H9 (cell line): Measurements from ENCODE around the gene CHST15. TPM values are rescaled to one million over a fixed set of nuclear protein-coding genes. Genes with fewer than 3 reads are reported as not detected.

Experiments
- DNase-seq: peaks from one replicate; pipeline ENCODE4 v3.0.0-alpha.2; 2017
- H2AFZ ChIP-seq: one replicate; pipeline ENCODE4 v1.6.1; 2013; ENCODE audit warnings: mild to moderate bottlenecking, low read length, control low read depth, moderate library complexity
- H2AK5ac ChIP-seq: 2 replicates; pipeline ENCODE4 v1.6.1; 2013; ENCODE audit warnings: low read length, control low read depth, mixed read lengths; ENCODE audit not compliant: insufficient read length
- H2BK120ac ChIP-seq: one replicate; pipeline ENCODE4 v1.6.1; 2013; ENCODE audit warnings: low read depth, mild to moderate bottlenecking, low read length, control low read depth, inconsistent platforms; ENCODE audit not compliant: poor library complexity, severe bottlenecking
- H2BK12ac ChIP-seq: 2 replicates; pipeline ENCODE4 v1.6.1; 2013; ENCODE audit warnings: low read length, control low read depth, mixed read lengths, low read depth; ENCODE audit not compliant: insufficient read length
- H2BK15ac ChIP-seq: 2 replicates; pipeline ENCODE4 v1.6.1; 2013; ENCODE audit warnings: low read depth, low read length, control low read depth
- H2BK20ac ChIP-seq: one replicate; pipeline ENCODE4 v1.6.1; 2013; ENCODE audit warnings: low read depth, mild to moderate bottlenecking, low read length, control low read depth, inconsistent platforms; ENCODE audit not compliant: poor library complexity, severe bottlenecking
- H2BK5ac ChIP-seq: 2 replicates; pipeline ENCODE4 v1.6.1; 2013; ENCODE audit warnings: low read length, control low read depth, mixed read lengths; ENCODE audit not compliant: insufficient read length
- H3K14ac ChIP-seq: 2 replicates; pipeline ENCODE4 v1.6.1; 2013; ENCODE audit warnings: low read length, control low read depth; ENCODE audit not compliant: insufficient read depth
- H3K18ac ChIP-seq: 2 replicates; pipeline ENCODE4 v1.6.1; 2013; ENCODE audit warnings: low read depth, mild to moderate bottlenecking, mixed read lengths, low read length, control low read depth; ENCODE audit not compliant: insufficient read length
- H3K23ac ChIP-seq: 2 replicates; pipeline ENCODE4 v1.6.1; 2013; ENCODE audit warnings: low read length, control low read depth, mixed read lengths, low read depth; ENCODE audit not compliant: insufficient read length
- H3K23me2 ChIP-seq: 2 replicates; pipeline ENCODE4 v1.6.1; 2013; ENCODE audit warnings: low read depth, mild to moderate bottlenecking, mixed read lengths, low read length, control low read depth; ENCODE audit not compliant: insufficient read length, poor library complexity, severe bottlenecking
- H3K27ac ChIP-seq: 2 replicates; pipeline ENCODE4 v1.5.1; 2013; ENCODE audit warnings: low read length, control low read depth, mixed read lengths, low read depth; ENCODE audit not compliant: insufficient read length
- H3K27me3 ChIP-seq: 2 replicates; pipeline ENCODE4 v1.6.1; 2013; ENCODE audit warnings: low read length, control low read depth, inconsistent platforms; ENCODE audit not compliant: insufficient read depth
- H3K4ac ChIP-seq: 2 replicates; pipeline ENCODE4 v1.6.1; 2013; ENCODE audit warnings: low read depth, mild to moderate bottlenecking, control low read depth, inconsistent platforms, low read length, moderate library complexity
- H3K4me1 ChIP-seq: 2 replicates; pipeline ENCODE4 v1.6.1; 2013; ENCODE audit warnings: low read length, control low read depth, inconsistent platforms; ENCODE audit not compliant: insufficient read depth
- H3K4me2 ChIP-seq: 2 replicates; pipeline ENCODE4 v1.6.1; 2013; ENCODE audit warnings: low read length, control low read depth, mixed read lengths; ENCODE audit not compliant: insufficient read length, insufficient read depth
- H3K56ac ChIP-seq: 2 replicates; pipeline ENCODE4 v1.6.1; 2013; ENCODE audit warnings: low read depth, mild to moderate bottlenecking, mixed read lengths, low read length, control low read depth; ENCODE audit not compliant: insufficient read length
- H3K79me1 ChIP-seq: 2 replicates; pipeline ENCODE4 v1.6.1; 2013; ENCODE audit warnings: low read depth, mild to moderate bottlenecking, moderate library complexity, low read length, control low read depth, inconsistent platforms; ENCODE audit not compliant: insufficient read depth, poor library complexity, severe bottlenecking
- H3K79me2 ChIP-seq: 2 replicates; pipeline ENCODE4 v1.6.1; 2013; ENCODE audit warnings: low read length, control low read depth, inconsistent platforms; ENCODE audit not compliant: insufficient read depth
- H3K9ac ChIP-seq: 2 replicates; pipeline ENCODE4 v1.6.1; 2013; ENCODE audit warnings: low read length, control low read depth, mixed read lengths; ENCODE audit not compliant: insufficient read length; ENCODE audit errors: extremely low read depth
- H3K9me3 ChIP-seq: one replicate; pipeline ENCODE4 v1.6.1; 2013; ENCODE audit warnings: low read depth, low read length, inconsistent platforms; ENCODE audit not compliant: control insufficient read depth
- H3T11ph ChIP-seq: one replicate; pipeline ENCODE4 v1.6.1; 2013; ENCODE audit warnings: mild to moderate bottlenecking, low read length, control low read depth, inconsistent platforms
- H4K20me1 ChIP-seq: one replicate; pipeline ENCODE4 v1.6.1; 2013; ENCODE audit not compliant: control insufficient read depth, insufficient read length, insufficient read depth
- H4K5ac ChIP-seq: 2 replicates; pipeline ENCODE4 v1.6.1; 2013; ENCODE audit warnings: low read depth, mild to moderate bottlenecking, mixed read lengths, low read length, control low read depth; ENCODE audit not compliant: insufficient read length
- H4K8ac ChIP-seq: replicated peaks from 2 replicates; pipeline ENCODE4 v1.6.1; 2013; ENCODE audit warnings: low read length, control low read depth, mixed read lengths, low read depth; ENCODE audit not compliant: insufficient read length
- H4K91ac ChIP-seq: 2 replicates; pipeline ENCODE4 v1.6.1; 2013; ENCODE audit warnings: low read depth, mild to moderate bottlenecking, moderate library complexity, mixed read lengths, low read length, control low read depth; ENCODE audit not compliant: insufficient read length
- H3K27ac Mint-ChIP-seq, 3 experiments: 2 replicates in 2 of 3; 3 replicates in 1 of 3; pipeline ENCODE4 v1.8.0; 2020 to 2021; ENCODE audit warnings: mixed read lengths in 3 of 3, mild to moderate bottlenecking in 1 of 3, moderate library complexity in 1 of 3
- H3K27me3 Mint-ChIP-seq: 2 replicates; pipeline ENCODE4 v1.8.0; 2021; ENCODE audit warnings: low read depth, mild to moderate bottlenecking, moderate library complexity, mixed read lengths
- H3K36me3 Mint-ChIP-seq, 3 experiments: 2 replicates in 2 of 3; 3 replicates in 1 of 3; pipeline ENCODE4 v1.8.0; 2020 to 2021; ENCODE audit warnings: low read depth in 3 of 3, mixed read lengths in 3 of 3; ENCODE audit not compliant: insufficient read depth in 1 of 3
- H3K4me1 Mint-ChIP-seq, 2 experiments: 2 replicates each; pipeline ENCODE4 v1.8.0; 2020; ENCODE audit warnings: mixed read lengths in 2 of 2
- H3K4me3 Mint-ChIP-seq, 2 experiments: 2 replicates in 1 of 2; 3 replicates in 1 of 2; pipeline ENCODE4 v1.8.0; 2020 to 2021; ENCODE audit warnings: mild to moderate bottlenecking in 2 of 2, mixed read lengths in 2 of 2, moderate library complexity in 1 of 2
- H3K9me3 Mint-ChIP-seq, 2 experiments: 2 replicates in 1 of 2; 3 replicates in 1 of 2; pipeline ENCODE4 v1.8.0; 2020; ENCODE audit warnings: mild to moderate bottlenecking in 2 of 2, mixed read lengths in 2 of 2, moderate library complexity in 1 of 2
- CTCF ChIP-seq: fragments of 200-600 bp; sonication (generic); conservative IDR thresholded peaks from 3 replicates; pipeline ENCODE4 v1.8.0; 2021; ENCODE audit warnings: antibody characterized with exemption, mild to moderate bottlenecking
- WGBS: extraction: QIAGEN DNeasy Blood & Tissue Kit; methylation state at CpG from one replicate; pipeline ENCODE4 v1.1.7; 2013; ENCODE audit warnings: missing lambda C conversion rate, low lambda C conversion rate, mixed read lengths; ENCODE audit not compliant: insufficient read length; ENCODE audit errors: extremely low coverage; 5-methylcytosine and 5-hydroxymethylcytosine counted together
- total RNA-seq: library from RNA; stranded (reverse); gene quantifications from 2 replicates; pipeline ENCODE4 v1.2.1, GENCODE V29; 2021

Gene CHST15
- total RNA-seq, 1 experiment from 2014 or later = 8.7 TPM

DNA sequence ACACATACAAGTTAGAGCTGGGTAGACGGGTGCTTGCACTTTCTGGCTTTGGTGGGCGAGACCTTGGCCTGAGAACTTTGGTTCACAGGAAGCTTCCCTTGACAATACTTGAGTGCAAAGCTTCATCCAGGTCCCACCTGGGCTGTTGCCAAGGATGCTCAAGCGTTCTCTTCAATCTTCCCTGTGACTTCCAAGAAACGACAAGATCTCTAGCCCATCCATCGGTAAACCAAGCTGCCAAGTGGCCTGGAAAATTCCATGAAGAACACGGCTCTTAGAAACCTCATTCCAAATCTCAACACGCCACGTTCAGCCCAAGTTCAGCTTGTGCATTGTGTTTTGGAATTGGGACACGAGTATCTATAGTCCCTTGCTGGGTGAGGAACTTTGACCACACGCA lies 84.7 kb downstream of the CHST15 start:
- TF ChIP-seq CTCF = no peak
- Histone ChIP-seq H3K27ac (no peak overlapping the region), H4K91ac (no peak overlapping the region), H3K4me1 (no peaks in the 10 kb centered on the region), H3K9me3 (no peaks in the 10 kb centered on the region), H3K18ac (no peak overlapping the region), H2BK12ac (no peak overlapping the region), H4K8ac (no peak overlapping the region), H3K23ac (no peak overlapping the region), H2BK20ac (no peak overlapping the region), H3K79me1 (no peaks in the 10 kb centered on the region), H2AFZ (no peak overlapping the region), H3K56ac (no peak overlapping the region), H3K4me2 (no peak overlapping the region), H3K14ac (no peak overlapping the region), H2BK15ac (no peak overlapping the region), H2BK120ac (no peak overlapping the region), H3K79me2 (no peaks in the 10 kb centered on the region), H2BK5ac (no peak overlapping the region), H3K9ac (no peak overlapping the region), H3T11ph (no peak overlapping the region), H3K27me3 (no peaks in the 10 kb centered on the region), H3K23me2 (no peaks in the 10 kb centered on the region), H4K5ac (no peak overlapping the region), H4K20me1 (no peaks in the 10 kb centered on the region), H2AK5ac (no peak overlapping the region), H3K4ac (no peak overlapping the region)
- WGBS = no CpG with 5 or more reads among the region's 10 CpGs
- no peak overlapping the region for H3K4me3 Mint-ChIP-seq
- H3K9me3 Mint-ChIP-seq = peaks cover 5 to 9% of the 10 kb centered on the region in 2 experiments; a peak in 4 of 5 replicates
- DNase-seq = no peak
- no peak overlapping the region for H3K27ac Mint-ChIP-seq
- H3K36me3 Mint-ChIP-seq = peaks cover 24 to 31% (median 25%) of the 10 kb centered on the region in 3 experiments
- H3K27me3 Mint-ChIP-seq = peaks cover under 1% of the 10 kb centered on the region; the same call in 1 of the 2 replicates
- H3K4me1 Mint-ChIP-seq = peaks cover 12 to 22% of the 10 kb centered on the region in 2 experiments
